Muscle of back (tissue), 11 donors: ENCODE data around the gene MYBPC1. TPM values are rescaled to one million over a fixed set of nuclear protein-coding genes. Genes with fewer than 3 reads are reported as not detected.

Source experiments
- DNase-seq, 3 donors: peaks; one replicate each; pipeline versions ENCODE4 v3.0.0 to v3.0.0-alpha.2; 2013
- polyA plus RNA-seq, 10 donors: library from polyadenylated mRNA; unstranded; fragments of 120-200 nt; gene quantifications; one replicate each; pipeline ENCODE4 v1.2.1, GENCODE V29; 2013; ENCODE audit not compliant: insufficient read length in 10 of 10

The MYBPC1 gene
- polyA plus RNA-seq, 10 donors = 1,375 to 4,608 (median 2,972) TPM

GRCh38 chr12:101691503-101692096 is 96.8 kb downstream of the MYBPC1 start:
- no peak for DNase-seq

GRCh38 chr12:101694297-101694848 is 99.6 kb downstream of the MYBPC1 start:
- no peak for DNase-seq

- no peak for DNase-seq
These were observed 100.2 kb downstream of the MYBPC1 start for GRCh38 chr12:101694986-101695385.

- DNase-seq = no peak
These were observed 100.9 kb downstream of the MYBPC1 start for GRCh38 chr12:101695706-101696105.

GRCh38 chr12:101696251-101697196 is 101.8 kb downstream of the MYBPC1 start:
- peak in 2 of 3 donors; percentile 16 to 19 for DNase-seq

GRCh38 chr12:101697197-101697929 is 102.6 kb downstream of the MYBPC1 start, which contains the start of gene CHPT1:
Gene CHPT1, plus strand, starts transcription at chr12:101697640. Its CDS starts 222 bp downstream, at chr12:101697862.
- peak; percentile 37 to 86 (median 62) for DNase-seq

- peak; percentile 20 to 84 (median 41) for DNase-seq
These were observed 103.4 kb downstream of the MYBPC1 start for GRCh38 chr12:101697930-101698799.

- DNase-seq = peak; percentile 11 to 52 (median 29)
These were observed 104.1 kb downstream of the MYBPC1 start for GRCh38 chr12:101698800-101699347.

GRCh38 chr12:101700299-101700820 is 105.6 kb downstream of the MYBPC1 start:
- no peak for DNase-seq

- no peak for DNase-seq
These were observed 108.7 kb downstream of the MYBPC1 start for GRCh38 chr12:101703487-101703886.

- no peak for DNase-seq
These were observed 111.6 kb downstream of the MYBPC1 start for GRCh38 chr12:101706403-101706802.

- DNase-seq = no peak
These were observed 112.5 kb downstream of the MYBPC1 start for GRCh38 chr12:101707131-101707782.

GRCh38 chr12:101710288-101710687 is 115.5 kb downstream of the MYBPC1 start:
- DNase-seq = no peak

GRCh38 chr12:101713059-101713682 is 118.4 kb downstream of the MYBPC1 start:
- peak; percentile 10 to 55 (median 24) for DNase-seq

GRCh38 chr12:101713930-101714329 is 119.2 kb downstream of the MYBPC1 start:
- DNase-seq = no peak

- peak in 1 of 3 donors; percentile 3 for DNase-seq
These were observed 120.2 kb downstream of the MYBPC1 start for GRCh38 chr12:101714877-101715444.

GRCh38 chr12:101719566-101719965 is 124.8 kb downstream of the MYBPC1 start:
- no peak for DNase-seq

- no peak for DNase-seq
These were observed 125.3 kb downstream of the MYBPC1 start for GRCh38 chr12:101720118-101720517.

GRCh38 chr12:101722392-101722791 is 127.6 kb downstream of the MYBPC1 start:
- DNase-seq = no peak
